NK-92 (cell line): Measurements from ENCODE around the gene CPTP.

Source experiments
- DNase-seq: peaks from one replicate; lab custom pipeline; 2025; ENCODE audit not compliant: unreplicated experiment; lab: John Stamatoyannopoulos, UW

CPTP gene

GRCh38 chr1:1291548-1292441 is 32.8 kb upstream of the CPTP start:
- no peak for DNase-seq

- no peak for DNase-seq
Observed at GRCh38 chr1:1292442-1292779, 32.2 kb upstream of the CPTP start.

- no peak for DNase-seq
Observed at GRCh38 chr1:1292851-1293250, 31.8 kb upstream of the CPTP start.

GRCh38 chr1:1293263-1294249 is 31.0 kb upstream of the CPTP start:
- DNase-seq: no peak

- DNase-seq: no peak
Observed at GRCh38 chr1:1294250-1294890, 30.2 kb upstream of the CPTP start.

- DNase-seq: no peak
Observed at GRCh38 chr1:1295154-1295923, 29.3 kb upstream of the CPTP start.

- DNase-seq: no peak
Observed at GRCh38 chr1:1296070-1297061, 28.2 kb upstream of the CPTP start.

- DNase-seq: no peak
Observed at GRCh38 chr1:1297802-1298424, 26.7 kb upstream of the CPTP start.

GRCh38 chr1:1298861-1299685 is 25.5 kb upstream of the CPTP start:
- no peak for DNase-seq

- DNase-seq: no peak
Observed at GRCh38 chr1:1299686-1300351, 24.8 kb upstream of the CPTP start.

- no peak for DNase-seq
Observed at GRCh38 chr1:1300352-1300739, 24.3 kb upstream of the CPTP start.

GRCh38 chr1:1302006-1302430 is 22.6 kb upstream of the CPTP start:
- no peak for DNase-seq

- no peak for DNase-seq
Observed at GRCh38 chr1:1302951-1303509, 21.6 kb upstream of the CPTP start.

GRCh38 chr1:1303736-1304135 is 20.9 kb upstream of the CPTP start:
- no peak for DNase-seq

- DNase-seq: no peak
Observed at GRCh38 chr1:1304331-1305299, 20.0 kb upstream of the CPTP start.
